Neutrophil (primary cell): Measurements from ENCODE around the gene RNF14.

Experiments
- H3K27ac ChIP-seq: fragments of 200-600 bp; sonication (generic); 2 replicates; pipeline ENCODE4 v1.5.1; 2016; ENCODE audit warnings: mild to moderate bottlenecking, moderate library complexity
- H3K27me3 ChIP-seq: fragments of 200-600 bp; sonication (generic); 2 replicates; pipeline ENCODE4 v1.6.0; 2016; ENCODE audit warnings: mild to moderate bottlenecking
- H3K36me3 ChIP-seq: fragments of 200-600 bp; sonication (generic); 2 replicates; pipeline ENCODE4 v1.5.1; 2017
- H3K4me1 ChIP-seq, 2 experiments: fragments of 200-600 bp in 1 of 2; sonication (generic) in 1 of 2; 1 replicate in 1 of 2; 2 replicates in 1 of 2; pipeline versions ENCODE4 v1.5.1 to v1.6.1; 2013 to 2016; ENCODE audit warnings: low read depth in 1 of 2, low read length in 1 of 2, mild to moderate bottlenecking in 1 of 2, moderate library complexity in 1 of 2; ENCODE audit not compliant: control insufficient read depth in 1 of 2, insufficient read depth in 1 of 2
- H3K4me3 ChIP-seq, 2 experiments: fragments of 200-600 bp in 1 of 2; sonication (generic) in 1 of 2; 1 replicate in 1 of 2; 2 replicates in 1 of 2; pipeline ENCODE4 v1.5.1; 2013 to 2016; ENCODE audit warnings: low read depth in 1 of 2, low read length in 1 of 2, mild to moderate bottlenecking in 1 of 2, moderate library complexity in 1 of 2
- H3K9me3 ChIP-seq: fragments of 200-600 bp; sonication (generic); 2 replicates; pipeline ENCODE4 v1.5.1; 2016
- TF ChIP-seq, protein P1 (sequence below): fragments of 200-600 bp; sonication (generic); IDR thresholded peaks from 2 replicates; pipeline ENCODE4 v1.5.1; 2016; ENCODE audit warnings: antibody characterized with exemption

RNF14 gene

GRCh38 chr5:141957367-141957996 is 11.4 kb upstream of the RNF14 start:
- Histone ChIP-seq H3K27me3 (no peaks in the 10 kb centered on the region), H3K4me1 (peaks cover 46 to 54% of the 10 kb centered on the region in 2 experiments)

DNA sequence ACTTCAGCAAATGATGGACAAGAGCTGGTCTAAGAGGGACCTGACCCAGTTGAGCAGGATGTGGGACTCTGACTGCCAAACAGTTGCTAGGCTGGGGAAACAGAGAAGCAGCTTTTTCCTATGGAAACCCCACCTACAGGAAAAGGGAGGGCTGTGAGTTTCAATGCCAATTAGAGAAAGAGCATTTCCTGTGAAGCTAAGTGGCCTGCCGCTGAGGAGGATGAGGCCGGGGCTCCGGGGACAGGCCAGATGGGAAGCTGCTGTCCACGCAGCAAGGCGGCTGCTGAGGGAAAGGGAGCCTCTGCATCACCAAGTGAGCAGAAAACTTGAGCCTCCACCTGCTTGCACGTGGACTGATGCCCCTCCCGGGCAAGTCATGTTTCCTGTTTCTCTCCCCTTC is 10.8 kb upstream of the RNF14 start, which contains the start of gene PCDH12:
PCDH12 (minus strand) TSS at position 90 of the 400 bp plus-strand sequence. CDS start 351 bp downstream, outside the sequence.
- no peaks in the 10 kb centered on the region for H3K9me3 ChIP-seq
- H3K4me3 ChIP-seq: no peak within 1 kb of the TSS
- H3K27me3 ChIP-seq: no peaks in the 10 kb centered on the region
- H3K4me1 ChIP-seq: peaks cover 44 to 51% of the 10 kb centered on the region in 2 experiments
- no peaks in the 10 kb centered on the region for H3K36me3 ChIP-seq
- TF ChIP-seq, protein P1, sequence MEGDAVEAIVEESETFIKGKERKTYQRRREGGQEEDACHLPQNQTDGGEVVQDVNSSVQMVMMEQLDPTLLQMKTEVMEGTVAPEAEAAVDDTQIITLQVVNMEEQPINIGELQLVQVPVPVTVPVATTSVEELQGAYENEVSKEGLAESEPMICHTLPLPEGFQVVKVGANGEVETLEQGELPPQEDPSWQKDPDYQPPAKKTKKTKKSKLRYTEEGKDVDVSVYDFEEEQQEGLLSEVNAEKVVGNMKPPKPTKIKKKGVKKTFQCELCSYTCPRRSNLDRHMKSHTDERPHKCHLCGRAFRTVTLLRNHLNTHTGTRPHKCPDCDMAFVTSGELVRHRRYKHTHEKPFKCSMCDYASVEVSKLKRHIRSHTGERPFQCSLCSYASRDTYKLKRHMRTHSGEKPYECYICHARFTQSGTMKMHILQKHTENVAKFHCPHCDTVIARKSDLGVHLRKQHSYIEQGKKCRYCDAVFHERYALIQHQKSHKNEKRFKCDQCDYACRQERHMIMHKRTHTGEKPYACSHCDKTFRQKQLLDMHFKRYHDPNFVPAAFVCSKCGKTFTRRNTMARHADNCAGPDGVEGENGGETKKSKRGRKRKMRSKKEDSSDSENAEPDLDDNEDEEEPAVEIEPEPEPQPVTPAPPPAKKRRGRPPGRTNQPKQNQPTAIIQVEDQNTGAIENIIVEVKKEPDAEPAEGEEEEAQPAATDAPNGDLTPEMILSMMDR: no peak
- H3K27ac ChIP-seq: peak within 1 kb of the TSS; percentile 23

More at GRCh38 chr5:141957367-141957996, 11.4 kb upstream of the RNF14 start:
- no peaks in the 10 kb centered on the region for H3K9me3 ChIP-seq
- no peaks in the 10 kb centered on the region for H3K36me3 ChIP-seq
- TF ChIP-seq, protein P1: no peak
- H3K4me3 ChIP-seq: no peak overlapping the region
- no peak overlapping the region for H3K27ac ChIP-seq

DNA sequence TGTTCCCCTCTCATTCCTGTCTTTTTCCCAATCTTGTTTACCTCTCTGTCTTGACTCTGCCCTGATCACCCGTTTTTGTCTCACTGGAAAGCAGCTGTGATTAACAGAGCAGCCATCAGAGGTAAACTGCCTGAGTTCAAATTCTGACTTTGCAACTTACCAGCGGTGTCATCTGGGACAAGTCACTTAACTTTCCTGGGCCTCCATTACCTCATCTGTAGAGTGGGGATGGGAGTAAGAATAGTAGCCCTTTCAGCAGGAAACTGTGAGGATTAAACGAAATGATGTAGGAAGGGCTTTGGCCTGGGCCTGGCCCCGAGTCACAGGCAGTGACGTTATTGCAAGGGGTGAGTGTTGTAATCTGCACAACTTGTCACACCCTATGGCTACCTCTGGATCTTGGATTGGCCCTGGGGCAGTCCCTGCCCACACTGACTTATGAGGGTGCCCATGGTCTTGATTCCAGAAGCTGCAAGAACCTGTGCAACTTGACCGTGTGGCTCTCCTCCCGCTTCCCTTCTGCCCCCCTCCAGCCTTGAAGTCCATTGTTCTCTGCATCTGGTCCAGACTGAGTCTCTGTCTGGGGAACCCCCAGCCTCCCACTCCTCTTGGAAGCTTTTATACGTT is 10.2 kb upstream of the RNF14 start:
- H3K27ac ChIP-seq: peak overlapping the region; percentile 23
- TF ChIP-seq, protein P1: no peak
- no peak overlapping the region for H3K4me3 ChIP-seq

DNA sequence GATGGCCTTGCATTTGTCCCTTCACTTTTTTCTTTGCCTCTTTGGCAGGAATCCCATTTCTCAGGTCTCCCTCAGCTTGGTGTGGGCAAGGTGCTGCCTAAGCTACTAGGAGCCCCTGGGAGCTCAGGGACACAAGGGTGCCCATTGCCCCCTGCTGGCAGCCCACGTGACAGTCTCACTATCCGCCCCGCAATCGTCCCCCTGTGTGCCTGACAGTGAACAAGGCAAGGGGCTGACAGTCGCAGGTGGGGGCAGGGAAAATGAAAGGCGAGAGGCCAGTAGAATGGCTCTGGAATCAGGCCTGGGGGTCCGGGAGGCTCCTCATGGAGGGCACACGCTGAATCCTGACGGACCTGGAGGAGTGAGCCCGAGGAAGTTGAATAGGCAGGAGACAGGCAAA is 8.9 kb upstream of the RNF14 start:
- TF ChIP-seq, protein P1: no peak
- no peaks in the 10 kb centered on the region for H3K36me3 ChIP-seq
- H3K27ac ChIP-seq: no peak overlapping the region
- H3K9me3 ChIP-seq: no peaks in the 10 kb centered on the region
- no peak overlapping the region for H3K4me3 ChIP-seq
- peaks cover 25 to 33% of the 10 kb centered on the region in 2 experiments for H3K4me1 ChIP-seq
- H3K27me3 ChIP-seq: no peaks in the 10 kb centered on the region

More for the DNA sequence above, 10.2 kb upstream of the RNF14 start:
- no peaks in the 10 kb centered on the region for H3K36me3 ChIP-seq
- H3K27me3 ChIP-seq: no peaks in the 10 kb centered on the region
- H3K4me1 ChIP-seq: peaks cover 38 to 46% of the 10 kb centered on the region in 2 experiments
- no peaks in the 10 kb centered on the region for H3K9me3 ChIP-seq

GRCh38 chr5:141960449-141961323 is 8.2 kb upstream of the RNF14 start:
- Histone ChIP-seq H3K9me3 (no peaks in the 10 kb centered on the region), H3K4me1 (peaks cover 24 to 33% of the 10 kb centered on the region in 2 experiments), H3K36me3 (no peaks in the 10 kb centered on the region), H3K4me3 (no peak overlapping the region), H3K27me3 (no peaks in the 10 kb centered on the region), H3K27ac (no peak overlapping the region)
- TF ChIP-seq, protein P1: peak; percentile 95
